ENCODE measurements around the gene RSPRY1.

The RSPRY1 gene

DNA sequence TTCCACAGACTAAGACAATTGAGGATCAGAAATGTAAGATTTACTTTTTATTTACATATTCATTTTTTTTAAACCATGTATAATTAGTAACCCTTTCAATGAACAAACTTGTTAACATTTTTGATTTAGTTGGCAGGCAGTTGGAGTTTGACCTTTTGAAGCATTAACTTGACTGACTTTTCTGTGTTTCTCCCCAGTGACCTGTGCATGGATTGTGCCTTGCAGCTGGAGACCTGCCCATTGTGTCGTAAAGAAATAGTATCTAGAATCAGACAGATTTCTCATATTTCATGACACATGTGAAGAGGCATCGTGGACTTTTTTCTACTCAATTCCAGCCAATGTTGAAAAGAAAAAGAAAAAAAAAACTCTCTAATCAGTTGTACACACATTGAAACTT, 52.6 kb downstream of the RSPRY1 start:
- DNase-seq, result no peak
- in situ Hi-C loops (cut with HindIII; ENCODE audit: low pct_ligation_motif_present, low pct_unique_long_range_greater_than_20kb, low sequenced_read_pairs), result no loop called here

DNA sequence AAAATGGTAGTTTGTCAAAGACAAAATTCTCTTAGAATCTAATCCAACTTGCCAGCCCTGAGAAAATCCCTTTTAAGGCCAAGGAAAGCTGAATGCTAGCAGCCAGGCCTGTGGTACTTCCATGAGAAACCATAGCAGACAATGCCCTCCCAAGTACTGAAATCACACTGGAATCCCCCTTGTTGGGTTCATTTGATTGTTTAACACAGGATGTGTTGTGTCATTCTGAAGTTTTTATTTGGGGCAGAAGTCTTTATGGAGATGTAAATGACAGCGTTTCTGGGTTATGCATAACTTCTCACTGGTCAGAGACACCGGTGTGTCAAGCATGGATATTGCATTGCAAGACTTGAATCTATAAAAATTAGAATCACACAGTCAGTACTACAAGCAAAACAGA, 53.0 kb downstream of the RSPRY1 start:
- DNase-seq, result no peak
- in situ Hi-C loops (cut with HindIII; ENCODE audit: low pct_ligation_motif_present, low pct_unique_long_range_greater_than_20kb, low sequenced_read_pairs), result no loop called here

DNA sequence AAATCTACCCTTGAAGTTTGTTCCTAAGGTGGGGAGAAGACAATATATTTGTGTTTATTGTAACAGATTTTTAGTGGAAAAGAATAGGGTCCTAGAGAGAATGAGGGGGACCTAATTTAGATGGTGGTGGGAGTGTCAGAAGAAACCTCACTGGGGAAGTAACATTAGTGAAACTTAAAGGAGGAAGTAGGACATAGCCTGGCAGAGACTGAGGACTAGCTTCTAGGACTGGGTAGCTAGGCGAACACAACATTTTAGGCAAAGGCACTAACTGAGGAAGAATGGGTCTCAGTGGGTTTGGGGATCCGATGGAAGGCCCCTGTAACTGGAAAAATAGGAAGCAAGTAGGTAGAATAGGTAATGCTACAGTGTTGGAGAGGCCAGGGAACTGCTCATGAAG, 54.7 kb downstream of the RSPRY1 start:
- in situ Hi-C loops (cut with HindIII; ENCODE audit: low pct_ligation_motif_present, low pct_unique_long_range_greater_than_20kb, low sequenced_read_pairs), result no loop called here

GRCh38 chr16:57242650-57243049, 56.5 kb downstream of the RSPRY1 start:
- in situ Hi-C loops (cut with HindIII; ENCODE audit: low pct_ligation_motif_present, low pct_unique_long_range_greater_than_20kb, low sequenced_read_pairs), result no loop called here
- no peak for DNase-seq

More for the DNA sequence above, 54.7 kb downstream of the RSPRY1 start:
- DNase-seq, result no peak

- in situ Hi-C loops (cut with HindIII; ENCODE audit: low pct_ligation_motif_present, low pct_unique_long_range_greater_than_20kb, low sequenced_read_pairs), result no loop called here
- DNase-seq, result no peak
These were observed 58.3 kb downstream of the RSPRY1 start for GRCh38 chr16:57244463-57244766.

GRCh38 chr16:57244767-57245471, 58.8 kb downstream of the RSPRY1 start, which contains the start of gene ARL2BP:
Gene ARL2BP, plus strand, starts transcription at chr16:57245259. Its CDS starts 109 bp downstream, at chr16:57245368.
- peak; percentile 99 for DNase-seq
- in situ Hi-C loops (cut with HindIII; ENCODE audit: low pct_ligation_motif_present, low pct_unique_long_range_greater_than_20kb, low sequenced_read_pairs), result no loop called here

DNA sequence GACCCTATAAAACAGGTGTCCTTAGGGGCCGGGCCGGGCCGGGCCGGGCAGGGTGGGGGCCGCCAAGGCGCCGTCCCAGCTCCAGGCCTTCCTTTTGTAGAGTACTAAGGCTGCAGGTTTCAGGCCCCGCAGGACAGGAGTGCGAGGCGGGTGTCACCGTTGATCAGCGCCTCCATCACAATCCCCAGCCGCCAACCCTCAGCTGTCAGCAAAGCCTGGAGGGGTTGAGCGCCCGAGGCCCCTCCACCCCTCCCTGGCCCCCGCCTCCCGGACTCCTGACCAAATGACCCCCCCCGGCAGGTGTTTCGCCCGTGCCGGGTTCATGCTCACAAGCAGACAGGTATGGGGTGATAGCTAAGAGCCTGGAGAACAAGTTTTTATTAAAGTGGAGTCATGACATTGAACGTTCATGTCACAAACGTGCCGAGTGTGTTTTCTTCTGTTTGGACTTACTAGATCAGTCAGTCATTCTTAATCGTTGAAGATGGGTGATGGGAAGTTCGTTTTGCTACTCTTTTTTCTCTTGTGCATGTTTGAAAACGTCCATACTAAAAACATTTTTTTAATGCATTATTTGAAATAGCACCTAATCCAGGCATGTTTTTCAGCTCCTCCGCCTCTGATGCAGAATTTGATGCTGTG, 59.5 kb downstream of the RSPRY1 start:
- in situ Hi-C loops (cut with HindIII; ENCODE audit: low pct_ligation_motif_present, low pct_unique_long_range_greater_than_20kb, low sequenced_read_pairs), result no loop called here
- peak; percentile 16 for DNase-seq

DNA sequence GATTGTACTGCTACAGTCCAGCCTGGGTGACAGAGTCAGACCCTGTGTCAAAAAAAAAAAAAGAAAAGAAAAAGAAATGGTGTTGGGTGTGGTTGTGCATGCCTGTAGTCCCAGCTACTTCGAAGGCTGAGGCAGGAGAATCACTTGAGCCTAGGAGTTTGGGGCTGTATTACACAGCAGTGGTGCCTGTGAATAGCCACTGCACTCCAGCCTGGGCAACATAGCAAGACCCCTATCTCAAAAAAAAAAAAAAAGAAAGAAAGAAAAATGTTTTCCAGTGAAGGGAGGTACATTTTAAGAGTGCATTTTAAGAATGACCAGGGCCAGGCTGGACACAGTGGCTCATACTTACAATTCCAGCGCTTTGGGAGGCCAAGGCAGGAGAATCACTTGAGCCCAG, 65.2 kb downstream of the RSPRY1 start:
- in situ Hi-C loops (cut with HindIII; ENCODE audit: low pct_ligation_motif_present, low pct_unique_long_range_greater_than_20kb, low sequenced_read_pairs), result no loop called here
- no peak for DNase-seq

DNA sequence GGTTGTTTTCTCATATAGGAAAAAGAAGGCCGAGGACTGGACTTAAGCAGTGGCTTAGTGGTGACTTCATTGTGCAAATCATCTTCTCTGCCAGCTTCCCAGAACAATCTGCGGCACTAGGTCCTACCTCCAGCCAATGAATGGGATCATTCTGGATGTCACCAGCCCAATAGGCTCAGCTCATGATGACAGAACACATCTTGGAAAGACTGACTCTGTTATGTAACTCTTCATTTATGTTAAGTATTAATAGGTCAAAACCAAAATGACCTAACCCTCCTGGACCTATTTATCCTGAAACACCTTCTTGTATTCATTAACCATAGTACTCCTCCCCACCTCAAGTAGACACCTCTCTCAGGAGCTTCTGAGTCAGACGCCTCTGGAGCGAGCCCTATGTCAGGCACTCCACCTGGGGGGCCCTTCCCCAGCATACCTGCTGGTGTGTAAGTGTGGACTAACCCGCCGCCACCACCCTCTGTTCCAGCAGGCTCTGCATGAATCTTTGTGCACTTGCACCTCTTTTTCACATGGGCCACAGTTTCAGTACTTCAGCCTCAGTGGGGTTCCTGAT, 66.1 kb downstream of the RSPRY1 start:
- in situ Hi-C loops (cut with HindIII; ENCODE audit: low pct_ligation_motif_present, low pct_unique_long_range_greater_than_20kb, low sequenced_read_pairs), result no loop called here
- peak; percentile 17 for DNase-seq

DNA sequence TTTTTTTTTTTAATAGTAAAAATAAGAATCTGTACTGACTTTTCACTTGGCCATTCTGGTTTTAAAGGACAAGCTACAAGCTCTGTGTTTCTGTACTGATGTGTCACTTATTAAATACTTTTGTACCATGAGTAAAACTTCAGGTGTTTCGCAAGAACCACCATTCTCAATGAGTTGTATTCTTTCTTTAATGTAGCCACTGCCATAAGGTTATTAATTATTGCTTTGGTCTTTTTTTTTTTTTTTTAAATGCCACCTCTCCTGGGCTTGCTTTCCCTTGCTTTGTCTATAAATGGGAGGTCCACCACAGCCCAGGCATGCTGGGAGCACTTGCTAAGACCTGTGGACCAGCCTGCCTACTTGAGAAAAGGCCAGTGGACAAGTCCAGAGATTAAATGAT, 67.3 kb downstream of the RSPRY1 start:
- DNase-seq, result no peak
- in situ Hi-C loops (cut with HindIII; ENCODE audit: low pct_ligation_motif_present, low pct_unique_long_range_greater_than_20kb, low sequenced_read_pairs), result no loop called here

DNA sequence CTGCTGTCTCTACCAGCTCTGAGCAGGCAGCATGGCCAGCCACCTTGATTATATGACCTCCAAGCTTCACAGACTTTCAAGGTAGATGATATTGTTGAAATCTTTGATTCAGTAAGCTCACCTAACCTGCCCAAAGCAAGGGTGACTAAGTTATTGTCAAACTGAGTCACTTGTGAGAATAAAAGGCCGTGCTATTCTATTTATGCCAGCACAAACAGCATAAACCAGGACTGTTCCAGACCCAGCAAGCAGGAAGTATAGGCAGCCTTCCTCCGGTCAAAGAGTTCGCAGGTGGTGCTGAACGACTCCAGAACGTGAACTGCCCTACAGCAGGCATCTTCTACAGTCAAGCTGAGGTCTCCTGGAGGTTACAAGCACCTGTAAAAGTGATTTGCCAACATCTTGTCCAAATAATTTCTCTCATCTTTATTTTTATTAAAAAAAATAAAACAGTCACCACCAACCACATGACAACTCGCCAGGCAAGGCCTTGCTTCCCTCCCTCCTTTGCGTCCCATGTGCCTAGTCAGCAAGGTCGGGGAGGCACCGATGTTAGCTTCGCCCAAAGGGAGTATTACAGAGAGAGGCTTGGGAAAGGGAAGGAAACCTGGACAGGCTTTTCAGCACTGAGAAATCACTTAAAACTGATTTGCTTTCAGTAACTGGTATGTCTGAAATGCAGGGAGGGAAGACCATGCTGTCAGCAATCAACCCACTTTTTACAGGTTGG, 69.7 kb downstream of the RSPRY1 start:
- DNase-seq, result no peak
- in situ Hi-C loops (cut with HindIII; ENCODE audit: low pct_ligation_motif_present, low pct_unique_long_range_greater_than_20kb, low sequenced_read_pairs), result no loop called here

- no peak for DNase-seq
- in situ Hi-C loops (cut with HindIII; ENCODE audit: low pct_ligation_motif_present, low pct_unique_long_range_greater_than_20kb, low sequenced_read_pairs), result no loop called here
These were observed 70.7 kb downstream of the RSPRY1 start for GRCh38 chr16:57256601-57257395.

- DNase-seq, result no peak
- in situ Hi-C loops (cut with HindIII; ENCODE audit: low pct_ligation_motif_present, low pct_unique_long_range_greater_than_20kb, low sequenced_read_pairs), result no loop called here
These were observed 71.4 kb downstream of the RSPRY1 start for GRCh38 chr16:57257455-57258070.

- in situ Hi-C loops (cut with HindIII; ENCODE audit: low pct_ligation_motif_present, low pct_unique_long_range_greater_than_20kb, low sequenced_read_pairs), result no loop called here
These were observed 72.2 kb downstream of the RSPRY1 start for GRCh38 chr16:57258226-57258909.

DNA sequence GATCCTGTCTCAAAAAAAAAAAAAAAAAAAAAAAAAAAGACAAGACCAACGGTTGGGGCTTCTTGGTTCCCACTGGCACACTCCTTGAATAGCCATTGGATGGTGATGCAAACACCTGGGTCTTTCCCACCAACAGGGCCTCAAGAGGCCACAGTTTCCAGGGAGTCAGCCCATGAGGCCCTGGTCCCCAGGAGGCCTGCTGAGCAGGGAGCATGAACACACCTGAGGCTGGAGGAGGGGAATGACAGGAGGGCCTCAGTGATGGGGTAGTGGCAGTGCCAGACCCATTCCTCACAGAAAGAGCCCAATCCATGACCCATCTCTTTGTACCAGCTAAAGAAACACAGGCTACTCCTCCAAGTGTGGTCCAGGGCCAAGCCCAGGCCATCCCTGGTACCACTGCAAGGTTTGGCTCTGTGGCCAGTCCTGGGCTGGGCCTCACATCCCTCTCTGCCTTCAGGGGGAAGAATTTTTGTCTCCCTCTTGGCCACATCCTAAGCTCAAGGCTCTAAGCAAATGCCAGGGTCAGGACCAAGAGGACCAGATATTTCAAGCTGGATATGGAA, 72.9 kb downstream of the RSPRY1 start:
- DNase-seq, result no peak
- in situ Hi-C loops (cut with HindIII; ENCODE audit: low pct_ligation_motif_present, low pct_unique_long_range_greater_than_20kb, low sequenced_read_pairs), result no loop called here

More at GRCh38 chr16:57258226-57258909, 72.2 kb downstream of the RSPRY1 start:
- DNase-seq, result no peak

GRCh38 chr16:57260294-57260929, 74.3 kb downstream of the RSPRY1 start:
- in situ Hi-C loops (cut with HindIII; ENCODE audit: low pct_ligation_motif_present, low pct_unique_long_range_greater_than_20kb, low sequenced_read_pairs), result no loop called here
- peak; percentile 64 for DNase-seq

- DNase-seq, result no peak
- in situ Hi-C loops (cut with HindIII; ENCODE audit: low pct_ligation_motif_present, low pct_unique_long_range_greater_than_20kb, low sequenced_read_pairs), result no loop called here
These were observed 75.7 kb downstream of the RSPRY1 start for GRCh38 chr16:57261806-57262205.
